Measurements from ENCODE around the gene CPHXL2. TPM values are rescaled to one million over a fixed set of nuclear protein-coding genes. Genes with fewer than 3 reads are reported as not detected.

CPHXL2 gene
- polyA plus RNA-seq, 3 donors from 2014 or later: not detected

DNA sequence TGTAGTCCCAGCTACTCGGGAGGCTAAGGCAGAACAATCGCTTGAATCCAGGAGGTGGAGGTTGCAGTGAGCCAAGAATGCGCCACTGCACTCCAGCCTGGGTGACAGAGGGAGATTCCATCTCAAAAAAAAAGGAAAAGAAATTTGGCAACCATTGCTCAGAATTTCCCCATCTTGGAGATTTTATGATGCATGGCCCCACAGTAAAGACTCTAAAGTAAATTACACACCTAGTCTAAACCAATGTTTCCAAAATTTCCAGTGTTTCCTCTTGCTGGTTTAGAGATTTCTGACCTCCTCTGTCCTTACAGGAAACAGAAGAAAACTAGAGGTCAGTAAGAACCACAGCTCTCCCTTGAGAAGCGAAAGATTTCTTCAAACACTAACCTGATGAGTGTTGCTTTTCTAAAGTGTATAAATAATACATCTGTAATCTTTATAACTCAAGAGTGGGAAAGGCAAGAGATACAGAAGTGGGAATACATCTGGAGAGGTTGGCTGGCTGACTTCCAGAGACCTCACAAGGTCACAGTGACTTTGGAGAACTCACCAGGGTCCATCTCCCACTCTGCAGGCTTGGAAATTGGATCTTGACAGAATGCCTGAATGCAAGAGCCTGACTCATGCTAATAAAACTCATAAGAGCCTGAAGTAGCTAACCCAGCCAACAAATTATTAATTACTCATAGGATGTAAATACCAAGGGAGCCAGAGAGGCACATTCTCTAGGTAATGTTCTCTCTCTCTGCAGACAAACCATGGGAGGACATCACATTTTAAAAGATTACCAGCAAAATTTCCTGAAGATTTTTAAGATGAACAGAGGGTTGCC, 62.5 kb downstream of the CPHXL2 start:
- H3K36me3 Mint-ChIP-seq: peaks cover 15 to 46% (median 18%) of the 10 kb centered on the region in 3 donors
- no peak overlapping the region for H3K27ac Mint-ChIP-seq
- no peak overlapping the region for H3K4me3 Mint-ChIP-seq

More for the DNA sequence above, 62.5 kb downstream of the CPHXL2 start:
- Mint-ChIP-seq H3K9me3 (no peaks in the 10 kb centered on the region), H3K27me3 (ENCODE audit: low read depth in 3 of 3) (peaks cover 0 to 1% (median 0%) of the 10 kb centered on the region in 3 donors), H3K4me1 (peaks cover 0 to 3% of the 10 kb centered on the region in 2 donors)
- DNase-seq: no peak

Other genes starting within 250 kb of the CPHXL2 start
- 10 to 100 TPM; 30.9 to 38.8 (median 32.6) TPM for gene CFDP1, start 243.5 kb downstream of the CPHXL2 start, polyA plus RNA-seq
- gene TMEM170A, start 212.3 kb downstream of the CPHXL2 start, polyA plus RNA-seq: 10 to 100 TPM; 20.0 to 29.5 (median 29.2) TPM
- gene CHST6, start 181.6 kb downstream of the CPHXL2 start, polyA plus RNA-seq: not detected
- gene CHST5, start 140.9 kb downstream of the CPHXL2 start, polyA plus RNA-seq: not detected
- gene TMEM231, start 120.8 kb downstream of the CPHXL2 start, polyA plus RNA-seq: 1 to 10 TPM in 2 of 3 donors, not detected in 1; 1.3 to 1.5 TPM
- gene GABARAPL2, start 110.6 kb downstream of the CPHXL2 start, polyA plus RNA-seq: 100 to 1,000 TPM; 204 to 272 (median 269) TPM
- 10 to 100 TPM; 19.5 to 37.1 (median 34.9) TPM for gene ADAT1, start 53.7 kb downstream of the CPHXL2 start, polyA plus RNA-seq
- gene KARS1, start 29.3 kb downstream of the CPHXL2 start, polyA plus RNA-seq: 100 to 1,000 TPM; 147 to 205 (median 181) TPM
- gene TERF2IP, start 29.2 kb downstream of the CPHXL2 start, polyA plus RNA-seq: 100 to 1,000 TPM; 118 to 179 (median 152) TPM
- not detected for gene DUXB, start 24.5 kb upstream of the CPHXL2 start, polyA plus RNA-seq
- gene CPHXL, start 49.5 kb upstream of the CPHXL2 start, polyA plus RNA-seq: not detected

Measured in immature natural killer cell (primary cell).